HG03066 (cell line): ENCODE measurements around the gene UBE2S.

Experiments
- ATAC-seq: cut with Tn5 transposase; IDR thresholded peaks from one replicate; pipeline ENCODE4 v1.9.1; 2021; ENCODE audit warnings: low read depth; ENCODE audit not compliant: unreplicated experiment

Gene UBE2S

DNA sequence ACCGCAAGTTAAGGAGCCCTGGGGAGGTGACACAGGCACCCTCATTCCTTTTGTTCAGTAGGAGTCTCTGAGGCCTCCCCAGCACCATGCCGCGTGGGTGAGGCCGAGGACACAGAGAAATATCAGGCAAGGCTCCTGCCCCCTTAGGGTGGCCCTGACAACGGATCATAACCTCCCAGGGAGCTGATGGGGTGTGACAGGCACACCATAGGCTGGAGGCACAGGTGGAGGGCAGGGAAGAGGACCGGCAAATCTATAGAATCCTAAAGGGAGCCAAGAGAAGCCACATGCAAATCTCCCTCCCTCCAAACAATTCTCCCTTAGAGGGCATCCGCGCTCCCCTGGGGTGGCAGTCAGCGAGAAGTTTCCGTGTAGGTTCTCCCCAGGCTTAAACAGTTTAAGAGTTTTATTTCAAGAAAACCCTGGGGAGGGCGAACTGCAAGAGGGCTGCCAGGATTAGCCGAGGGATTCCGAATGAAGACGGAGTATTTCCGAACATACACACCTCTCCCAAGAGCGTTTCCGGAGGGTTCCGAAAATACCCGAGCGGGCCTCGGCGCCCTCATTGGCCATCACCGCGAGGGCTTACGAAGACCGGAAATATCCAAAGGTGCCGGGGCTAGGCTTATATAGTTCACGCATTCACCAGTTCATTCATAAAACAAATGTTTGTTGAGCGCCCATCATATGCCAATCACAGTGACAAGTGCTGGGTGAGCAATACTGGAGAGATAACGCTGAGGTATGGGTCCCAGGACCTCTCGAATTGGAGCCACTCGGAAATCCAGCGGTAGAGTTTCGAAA, 22.5 kb downstream of the UBE2S start:
- ATAC-seq: peak; percentile 53

DNA sequence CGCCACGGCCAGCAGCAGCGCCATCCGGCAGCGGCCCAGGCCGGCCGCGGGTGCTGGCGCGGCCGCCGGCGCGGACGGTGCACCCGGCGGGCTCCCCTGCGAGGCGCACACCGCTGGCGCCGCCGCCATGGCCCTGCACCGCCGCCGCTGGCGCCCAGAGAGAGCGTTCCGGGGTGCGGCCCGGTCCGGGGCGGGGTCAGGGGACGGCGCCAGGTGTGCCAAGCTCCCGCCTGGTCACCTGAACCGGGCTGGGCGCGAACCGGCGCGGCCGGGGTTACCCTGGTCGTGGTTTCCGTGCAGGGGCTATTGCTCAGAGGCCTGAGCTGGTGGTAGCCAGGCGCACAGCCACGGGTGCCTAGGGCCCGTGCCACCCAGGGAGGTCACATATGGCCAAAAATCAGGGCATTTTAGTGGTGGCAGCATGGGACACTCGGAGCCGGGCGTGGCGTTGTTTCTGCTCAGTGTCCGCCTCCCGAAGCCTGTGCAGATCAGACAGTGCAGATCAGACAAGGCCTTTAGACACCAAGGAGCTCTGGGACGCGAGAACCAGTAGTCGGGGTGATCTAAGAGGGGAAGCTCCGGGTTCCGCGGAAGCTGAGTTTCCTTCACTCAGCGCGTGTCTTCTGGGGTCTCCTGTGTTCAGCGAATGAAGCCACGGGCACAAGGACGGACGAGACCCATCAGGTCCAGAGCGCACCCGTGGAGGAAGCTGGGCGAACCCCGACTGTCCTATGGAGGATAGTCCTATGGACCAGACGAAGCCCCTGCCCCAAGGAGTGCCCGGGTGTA, 23.3 kb downstream of the UBE2S start, which contains the start of gene TMEM238:
TSS of gene TMEM238 (minus strand) at position 162 of the 789 bp plus-strand sequence. CDS start at position 129, 33 bp downstream.
- ATAC-seq: no peak

DNA sequence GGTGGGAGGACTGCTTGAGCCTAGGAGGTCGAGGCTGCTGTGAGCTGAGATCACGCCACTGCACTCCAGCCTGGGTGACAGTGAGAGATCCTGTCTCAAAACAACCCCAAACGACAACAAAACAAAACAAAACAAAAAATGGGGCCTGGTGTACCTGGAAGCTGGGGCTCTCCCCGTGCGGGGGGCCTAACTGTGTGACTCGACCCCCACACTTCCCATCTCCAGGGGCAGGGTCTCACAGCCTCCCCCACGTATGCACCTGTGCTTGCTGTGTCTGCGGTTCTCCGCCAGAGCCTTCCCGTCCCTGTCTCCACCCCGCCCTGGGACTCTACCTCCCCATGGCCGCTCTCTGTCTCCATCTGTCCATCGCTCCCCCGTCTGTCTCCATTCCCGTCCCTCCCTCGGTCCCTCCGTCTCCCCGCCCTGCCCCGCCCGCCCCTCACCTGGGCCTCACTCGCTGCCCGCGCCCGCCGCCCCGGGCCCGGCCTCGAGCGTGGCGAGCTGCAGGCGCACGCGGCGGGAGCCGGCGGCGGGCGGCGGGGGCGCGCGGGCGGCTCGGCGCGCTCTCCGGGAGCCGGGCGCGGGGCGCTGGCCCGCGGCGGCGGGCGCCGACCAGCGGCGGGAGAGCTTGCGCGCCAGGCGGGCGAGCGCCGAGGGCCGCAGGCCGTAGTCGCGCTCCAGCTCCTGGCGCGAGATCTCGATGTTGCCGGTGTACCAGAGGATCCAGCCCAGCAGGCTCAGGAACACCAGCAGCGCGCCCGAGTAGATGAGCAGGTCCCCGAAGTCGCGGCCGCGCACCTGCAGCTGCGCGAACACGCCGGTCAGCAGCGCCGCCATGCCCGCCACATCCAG, 24.1 kb downstream of the UBE2S start:
- ATAC-seq: no peak

DNA sequence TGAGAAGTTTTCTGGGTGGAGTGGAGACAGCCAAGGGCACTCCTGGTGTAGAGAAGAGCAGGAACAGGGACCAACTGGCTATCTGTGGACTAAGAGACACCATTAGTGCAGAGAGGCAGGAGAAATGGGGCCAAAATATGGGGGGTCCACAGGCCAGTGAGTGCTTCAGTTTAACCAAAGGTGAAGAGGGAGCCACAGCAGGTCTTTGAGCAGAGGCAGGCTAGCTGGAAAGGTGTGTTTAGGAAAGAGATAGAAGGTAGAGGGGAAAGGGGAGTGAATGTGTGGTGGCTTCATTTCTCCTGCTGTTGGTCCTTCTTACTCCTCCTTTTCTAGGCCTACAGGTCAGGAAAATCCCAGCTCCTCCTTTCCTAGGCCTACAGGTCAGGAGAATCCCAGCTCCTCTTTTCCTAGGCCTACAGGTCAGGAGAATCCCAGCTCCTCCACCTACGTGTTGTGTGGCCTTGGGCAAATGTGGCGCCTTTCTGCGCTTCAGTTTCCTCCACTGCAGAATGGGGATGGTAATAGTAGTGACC, 25.0 kb downstream of the UBE2S start:
- no peak for ATAC-seq

DNA sequence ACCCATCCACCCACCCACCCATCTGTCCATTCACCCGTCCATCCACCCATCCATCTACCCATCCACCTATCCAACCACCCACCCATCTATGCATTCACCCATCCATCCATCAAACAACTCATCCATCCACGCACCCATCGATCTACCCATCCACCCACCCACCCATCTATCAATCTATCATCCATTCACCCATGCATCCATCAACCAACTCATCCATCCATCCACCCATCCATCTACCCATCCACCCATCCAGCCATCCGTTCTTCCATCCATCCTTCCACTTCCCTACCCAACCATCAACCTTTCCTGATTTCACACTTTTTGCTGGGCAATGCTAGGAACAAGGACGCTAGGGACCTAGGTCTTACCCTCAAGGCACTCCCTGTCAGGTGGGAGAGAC, 25.6 kb downstream of the UBE2S start:
- ATAC-seq: no peak

DNA sequence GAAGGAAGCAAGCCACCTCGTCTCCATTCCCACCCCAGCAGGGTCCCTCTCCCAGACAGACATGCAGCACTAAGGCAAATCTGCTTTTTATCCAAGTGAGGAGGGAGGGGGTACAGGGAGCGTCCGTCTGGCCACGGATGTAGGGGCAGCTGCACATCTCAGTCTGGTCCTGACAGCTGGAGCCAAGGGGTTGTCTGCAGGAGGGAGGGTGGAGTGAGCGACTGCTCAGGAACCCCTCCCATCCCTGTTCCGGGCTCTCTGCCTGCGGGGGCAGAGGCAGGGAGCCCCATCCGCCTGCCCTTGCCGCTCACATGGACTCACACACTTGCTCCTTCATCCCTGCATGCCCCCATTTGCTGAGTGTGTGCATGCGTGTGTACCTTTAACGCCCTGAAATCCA, 28.4 kb downstream of the UBE2S start:
- ATAC-seq: no peak

DNA sequence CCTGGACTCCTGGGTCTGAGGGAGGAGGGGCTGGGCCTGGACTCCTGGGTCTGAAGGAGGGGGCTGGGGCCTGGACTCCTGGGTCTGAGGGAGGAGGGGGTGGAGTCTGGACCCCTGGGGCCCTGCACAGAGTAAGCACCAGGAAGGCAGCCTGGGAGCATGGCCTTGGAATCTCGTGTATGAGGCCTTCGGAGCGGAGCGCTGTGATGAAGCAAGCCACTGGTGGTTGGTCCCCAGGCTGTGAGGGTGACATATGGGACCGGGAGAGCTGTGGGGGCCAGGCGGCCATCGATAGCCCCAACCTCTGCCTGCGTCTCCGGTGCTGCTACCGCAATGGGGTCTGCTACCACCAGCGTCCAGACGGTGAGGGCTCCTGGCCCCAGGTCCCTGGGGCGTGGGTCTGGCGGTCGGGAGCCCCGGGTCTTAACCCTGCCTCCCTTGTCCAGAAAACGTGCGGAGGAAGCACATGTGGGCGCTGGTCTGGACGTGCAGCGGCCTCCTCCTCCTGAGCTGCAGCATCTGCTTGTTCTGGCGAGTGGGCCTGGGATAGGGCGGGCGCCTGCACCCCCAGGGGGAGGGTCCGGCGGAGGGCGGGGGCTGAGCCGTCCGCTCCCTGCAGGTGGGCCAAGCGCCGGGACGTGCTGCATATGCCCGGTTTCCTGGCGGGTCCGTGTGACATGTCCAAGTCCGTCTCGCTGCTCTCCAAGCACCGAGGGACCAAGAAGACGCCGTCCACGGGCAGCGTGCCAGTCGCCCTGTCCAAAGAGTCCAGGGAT, 30.0 kb downstream of the UBE2S start:
- no peak for ATAC-seq

DNA sequence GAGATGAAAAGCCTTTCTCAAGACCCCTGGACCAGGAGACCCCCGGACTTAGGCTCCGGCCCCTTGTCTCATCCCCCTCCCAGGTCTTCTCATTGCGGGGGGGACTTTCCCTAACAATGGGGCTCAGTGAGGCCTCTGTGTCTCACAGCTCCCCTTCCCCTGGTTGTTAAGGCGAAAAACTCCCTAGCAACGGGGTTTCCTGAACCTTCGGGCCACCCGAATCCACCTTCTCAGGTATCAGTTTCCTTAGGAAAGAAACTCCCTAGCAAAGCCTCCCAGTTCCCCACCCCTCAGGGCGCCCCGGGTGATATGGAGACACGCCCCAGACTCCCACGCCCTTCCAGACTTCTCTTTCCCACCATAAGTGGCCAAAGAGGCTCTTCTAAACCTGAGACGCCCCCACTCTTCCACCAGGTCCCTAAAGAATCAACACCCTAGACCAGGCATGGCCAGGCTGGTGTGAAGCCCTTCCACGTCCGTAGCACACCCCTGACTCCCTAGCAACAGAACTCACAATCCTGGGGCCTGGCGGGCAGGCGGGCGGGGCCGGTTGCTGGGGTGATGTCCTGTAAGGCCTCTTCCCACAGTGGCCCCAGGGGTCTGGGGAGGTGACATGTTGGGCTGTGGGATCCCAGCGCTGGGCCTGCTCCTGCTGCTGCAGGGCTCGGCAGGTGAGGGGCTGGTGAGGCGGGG, 31.2 kb downstream of the UBE2S start, which contains the start of gene TMEM190:
TSS of gene TMEM190 (plus strand) at position 586 of the 693 bp plus-strand sequence. CDS start at position 614, 28 bp downstream.
- no peak for ATAC-seq

DNA sequence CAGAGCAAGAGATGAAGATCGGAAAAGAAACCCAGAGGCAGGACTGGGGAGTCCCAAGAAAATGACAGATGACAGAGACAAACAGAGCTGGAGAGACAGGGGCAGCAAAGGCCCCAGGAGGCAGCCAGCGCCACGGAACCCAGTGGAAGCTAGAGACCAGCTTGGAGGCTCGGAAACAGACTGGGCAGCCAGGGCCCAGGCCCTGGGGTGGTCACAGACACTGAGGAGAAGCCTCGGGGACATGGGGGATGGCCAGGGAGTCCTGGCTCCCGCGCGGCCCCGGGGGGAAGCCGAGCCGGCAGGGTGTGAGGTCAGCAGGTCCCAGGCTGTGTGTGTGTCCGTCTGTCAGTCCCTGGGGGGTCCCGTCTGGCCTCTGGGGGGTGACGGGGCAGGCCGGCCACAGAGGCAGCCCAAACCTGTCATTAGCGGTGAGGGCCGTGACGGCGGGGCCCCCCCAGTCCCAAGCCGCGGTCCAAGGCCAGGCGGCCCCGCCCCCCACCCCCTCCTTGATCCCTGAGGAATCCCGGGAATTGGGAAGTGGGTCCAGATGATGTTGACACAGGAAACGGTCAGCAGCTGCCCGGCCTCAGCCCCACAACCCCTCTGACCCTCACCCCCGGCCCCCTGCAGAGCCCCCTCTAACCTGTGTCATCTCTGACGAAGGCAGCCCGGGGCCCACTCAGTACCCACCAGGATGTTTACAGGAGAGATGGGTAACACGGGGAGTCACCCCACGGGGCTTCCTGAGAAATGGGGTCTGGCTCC, 33.4 kb downstream of the UBE2S start:
- no peak for ATAC-seq

DNA sequence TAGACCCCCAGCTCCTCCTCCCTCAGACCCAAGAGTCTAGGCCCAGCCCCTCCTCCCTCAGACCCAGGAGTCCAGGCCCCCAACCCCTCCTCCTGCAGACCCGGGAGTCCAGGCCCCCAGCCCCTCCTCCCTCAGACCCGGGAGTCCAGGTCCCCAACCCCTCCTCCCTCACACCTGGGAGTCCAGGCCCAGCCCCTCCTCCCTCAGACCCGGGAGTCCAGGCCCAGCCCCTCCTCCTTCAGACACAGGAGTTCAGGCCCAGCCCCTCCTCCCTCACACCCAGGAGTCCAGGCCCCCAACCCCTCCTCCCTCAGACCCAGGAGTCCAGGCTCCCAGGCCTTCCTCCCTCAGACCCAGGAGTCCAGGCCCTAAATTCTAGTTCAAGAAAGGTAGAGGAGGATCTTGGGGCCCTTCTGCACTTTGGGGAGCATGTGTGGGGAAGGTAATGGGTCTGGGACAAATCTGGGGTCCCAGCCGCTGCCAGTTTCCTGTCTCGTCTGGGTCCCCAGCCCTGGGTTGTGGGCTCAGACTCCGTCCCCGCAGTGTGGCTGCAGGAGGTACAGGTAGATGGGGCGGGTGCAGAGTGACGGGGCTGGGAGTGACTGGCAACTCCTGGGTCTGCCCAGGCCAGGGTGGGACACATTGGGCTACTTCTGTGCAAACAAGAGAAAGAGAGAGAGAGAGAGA, 34.1 kb downstream of the UBE2S start:
- no peak for ATAC-seq

DNA sequence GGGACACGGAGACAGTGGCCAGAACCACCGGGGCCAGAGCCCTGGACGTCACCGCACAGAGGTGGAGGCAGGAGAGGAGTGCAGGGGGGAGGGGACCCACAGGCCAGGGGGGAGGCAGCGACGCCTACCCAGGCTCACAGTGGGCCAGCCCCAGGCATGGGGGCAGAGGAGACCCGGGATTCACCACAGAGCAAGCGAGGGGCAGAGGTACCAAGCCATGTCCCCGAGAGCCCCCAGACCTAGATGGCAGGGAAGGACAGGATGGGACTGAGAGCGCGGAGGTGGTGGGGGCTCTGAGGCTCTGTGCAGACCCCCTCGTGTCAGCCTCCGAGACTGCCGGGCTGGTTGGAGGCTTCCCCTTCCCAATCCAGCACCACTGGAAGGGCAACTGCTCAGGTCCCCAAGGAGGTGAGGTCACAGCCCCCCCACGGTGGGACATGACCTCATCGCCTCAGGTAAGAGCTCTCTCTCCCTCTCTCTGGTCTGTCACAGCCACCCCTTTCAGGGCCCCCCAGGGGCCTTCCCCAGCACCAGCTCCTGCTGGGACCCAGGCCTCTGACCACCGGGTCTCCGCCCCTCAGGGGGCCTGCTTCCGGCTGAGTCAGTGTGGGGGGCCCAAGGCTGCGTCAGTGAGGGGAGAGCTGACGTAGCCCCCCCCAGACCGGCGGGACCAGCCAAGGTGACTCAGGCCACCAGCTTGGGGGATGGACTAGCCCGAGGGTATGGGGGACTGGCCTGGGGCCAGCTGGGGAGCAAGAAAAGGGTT, 35.1 kb downstream of the UBE2S start:
- no peak for ATAC-seq

DNA sequence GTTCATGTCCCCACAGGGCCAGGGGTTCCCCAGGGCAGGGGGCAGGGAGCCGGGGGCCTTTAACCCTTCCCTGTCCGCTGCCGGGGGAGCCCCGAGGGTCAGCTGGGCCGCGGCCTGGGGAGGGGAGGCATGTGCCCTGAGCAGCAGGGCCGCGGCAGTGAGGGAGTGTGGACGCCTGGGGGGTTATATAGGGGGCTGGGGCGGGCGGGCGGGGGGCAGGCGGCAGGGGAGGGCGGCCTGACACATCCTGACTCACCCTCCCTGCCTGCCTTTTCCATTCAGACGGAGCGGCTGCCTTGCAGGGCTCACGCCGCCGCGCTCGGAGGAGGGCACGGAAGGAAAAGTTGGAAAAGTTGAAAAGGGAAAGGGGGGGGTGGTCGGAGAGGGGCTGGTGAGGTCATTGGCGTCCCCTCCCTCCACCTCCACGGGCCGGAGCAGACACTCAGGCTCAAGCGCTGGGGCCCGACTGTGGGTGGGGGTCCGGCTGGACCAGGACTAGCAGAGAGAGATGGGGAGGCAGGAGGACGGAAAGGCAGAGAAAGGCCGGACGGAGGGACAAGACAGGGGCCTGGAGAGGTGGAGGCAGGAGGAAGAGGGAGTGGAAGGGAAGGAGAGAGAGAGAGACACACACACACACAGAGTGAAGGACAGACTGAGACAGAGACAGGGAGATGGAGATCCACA, 37.1 kb downstream of the UBE2S start, which contains the start of gene IL11:
TSS of gene IL11 (minus strand) at position 159 of the 684 bp plus-strand sequence. CDS start at position 6, 153 bp downstream.
- ATAC-seq: no peak

DNA sequence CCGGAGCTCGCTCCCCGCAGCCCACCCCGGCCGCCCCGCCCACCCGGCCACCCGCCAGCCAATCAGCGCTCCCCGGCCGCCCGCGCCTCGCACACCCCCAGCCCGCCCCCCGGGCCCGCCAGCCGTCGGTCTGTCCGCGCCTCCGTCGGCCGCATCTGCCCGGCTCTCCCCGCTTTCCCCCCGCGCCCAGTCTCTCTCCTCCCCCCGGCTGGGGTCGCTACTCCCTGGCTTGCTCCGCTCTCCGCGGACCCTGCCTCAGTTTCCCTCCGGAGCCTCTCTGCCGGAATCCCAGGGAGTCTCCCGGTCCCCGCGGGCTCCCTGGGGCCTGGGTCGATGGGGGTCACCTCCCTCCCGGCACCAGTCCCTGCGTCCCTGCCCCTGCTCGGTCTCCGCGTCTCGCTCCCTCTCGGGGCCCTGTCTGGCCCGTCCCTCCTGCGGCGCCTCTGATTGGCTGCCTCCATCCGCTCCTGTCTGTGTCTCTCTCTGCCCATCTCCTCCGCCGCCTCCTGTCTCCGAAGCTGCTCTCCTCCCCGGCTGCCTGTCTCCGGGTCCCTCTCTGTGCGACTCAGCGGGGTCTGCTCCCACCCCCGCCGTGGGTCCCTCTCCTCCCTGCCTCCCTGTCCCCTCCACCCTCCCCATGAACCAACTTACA, 37.8 kb downstream of the UBE2S start:
- ATAC-seq: no peak

DNA sequence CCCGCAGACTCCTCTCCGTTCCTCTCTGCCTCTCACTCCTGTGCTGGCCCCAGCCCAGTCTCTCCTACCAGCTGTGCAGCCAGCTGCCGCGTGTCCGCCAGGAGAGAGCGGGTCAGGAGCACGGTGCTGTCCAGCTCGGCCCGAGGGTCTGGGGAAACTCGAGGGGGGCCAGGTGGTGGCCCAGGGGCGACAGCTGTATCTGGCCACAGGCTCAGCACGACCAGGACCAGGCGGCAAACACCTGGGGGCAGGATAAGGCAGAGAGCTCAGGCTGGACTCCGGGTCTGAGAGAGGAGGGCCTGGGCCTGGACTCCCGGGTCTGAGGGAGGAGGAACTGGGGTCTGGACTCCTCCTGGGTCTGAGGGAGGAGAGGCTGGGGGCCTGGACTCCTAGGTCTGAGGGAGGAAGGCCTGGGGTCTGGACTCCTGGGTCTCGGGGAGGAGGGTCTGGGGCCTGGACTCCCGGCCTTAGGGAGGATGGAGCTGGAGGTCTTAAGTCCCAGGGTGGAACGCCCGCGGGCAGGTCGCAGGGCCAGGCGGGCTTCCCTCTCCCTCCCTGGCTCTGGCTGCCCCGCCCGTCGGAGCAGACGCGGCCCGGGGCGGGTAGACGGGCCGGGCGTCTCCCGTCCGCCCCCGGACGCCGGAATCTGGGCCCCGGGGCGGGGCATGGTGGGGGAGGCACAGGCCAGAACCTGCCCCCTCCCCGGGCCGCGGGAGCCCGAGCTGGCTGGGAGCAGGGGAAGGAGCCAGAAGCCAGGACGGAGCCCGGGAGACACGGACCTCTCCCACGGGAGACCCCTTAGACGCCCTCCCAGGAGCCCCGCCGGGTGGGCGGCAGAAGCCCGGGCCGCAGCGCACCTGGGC, 38.7 kb downstream of the UBE2S start:
- ATAC-seq: no peak

DNA sequence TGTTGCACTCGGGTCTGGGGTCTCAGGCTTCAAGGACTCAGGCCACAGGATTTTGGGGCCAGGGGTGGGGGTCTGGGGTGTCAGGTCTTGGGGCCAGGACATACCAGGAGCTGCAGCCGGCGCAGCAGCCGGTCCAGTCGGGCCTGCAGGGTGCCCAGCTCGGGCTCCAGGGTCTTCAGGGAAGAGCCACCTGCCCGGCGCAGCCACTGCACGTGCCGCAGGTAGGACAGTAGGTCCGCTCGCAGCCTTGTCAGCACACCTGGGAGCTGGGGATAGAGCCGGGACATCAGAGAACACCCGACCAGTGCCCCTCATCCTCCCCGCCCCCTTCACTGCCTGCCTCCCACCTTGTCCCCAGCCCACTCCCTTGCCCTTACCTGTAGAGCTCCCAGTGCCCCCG, 39.5 kb downstream of the UBE2S start:
- no peak for ATAC-seq
